ENCODE results near the gene TNK2.

DNA sequence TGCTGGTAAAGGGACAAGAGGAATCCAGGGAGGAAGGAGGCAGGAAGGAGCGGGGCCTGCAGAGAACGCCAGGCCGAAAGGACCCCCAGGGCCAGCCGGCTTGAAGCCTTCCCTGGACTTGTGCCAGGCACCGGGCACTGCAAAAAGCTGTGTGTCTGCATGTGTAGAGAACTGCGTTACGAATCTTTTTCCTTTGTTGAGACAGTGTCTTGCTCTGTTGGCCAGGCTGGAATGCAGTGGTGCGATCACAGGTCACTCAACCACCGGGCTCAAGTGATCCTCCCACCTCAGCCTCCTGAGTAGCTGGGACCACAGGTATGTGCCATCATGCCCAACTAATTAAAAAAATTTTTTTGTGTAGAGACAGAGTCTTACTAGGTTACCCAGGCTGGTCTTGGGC is 79.6 kb downstream of the TNK2 start:
- TF ChIP-seq EZH2 (IDR thresholded peaks at IDR 0.05; ENCODE audit: borderline replicate concordance, low read length) (no peak), CTCF (conservative IDR thresholded peaks at IDR 0.05 in 1 of 2, IDR thresholded peaks at IDR 0.05 in 1 of 2; ENCODE audit: extremely low read depth in 1 of 2, insufficient read depth in 1 of 2, low read depth in 1 of 2, low read length in 2 of 2) (no peak)

All from mammary epithelial cell (primary cell).